CD4-positive, CD25-positive, alpha-beta regulatory T cell (primary cell): ENCODE results near the gene RPH3AL. TPM values are rescaled to one million over a fixed set of nuclear protein-coding genes. Genes with fewer than 3 reads are reported as not detected.
"Not testable (repeated sequence)": the region's sequence is repeated elsewhere in the genome, so short reads cannot be mapped to it uniquely, and the experiment has no call there.

Experiments
- ATAC-seq, 2 donors: fragments of 150-1000 bp; cut with Tn5 transposase; one replicate each; pipeline ENCODE4 v1.10.0; 2021; ENCODE audit warnings: low read depth in 2 of 2, moderate number of reproducible peaks in 2 of 2, moderate library complexity in 1 of 2
- DNase-seq, 3 donors: peaks; one replicate each; pipeline versions ENCODE4 v3.0.0 to v3.0.0-alpha.2; 2012 to 2022; ENCODE audit warnings: mixed read lengths in 1 of 3
- H3K27ac ChIP-seq: one replicate; pipeline ENCODE4 v1.7.0; 2013; ENCODE audit warnings: mild to moderate bottlenecking, low read length; ENCODE audit not compliant: insufficient read depth, poor library complexity, severe bottlenecking
- H3K27me3 ChIP-seq: one replicate; pipeline ENCODE4 v1.7.0; 2013; ENCODE audit warnings: low read length; ENCODE audit not compliant: control insufficient read depth, insufficient read depth
- H3K36me3 ChIP-seq: one replicate; pipeline ENCODE4 v1.7.0; 2013; ENCODE audit warnings: mild to moderate bottlenecking, low read length, moderate library complexity; ENCODE audit not compliant: control insufficient read depth, insufficient read depth
- H3K4me1 ChIP-seq: 2 replicates; pipeline ENCODE4 v1.7.0; 2013; ENCODE audit warnings: mild to moderate bottlenecking, low read length; ENCODE audit not compliant: insufficient read depth, control insufficient read depth, poor library complexity, severe bottlenecking
- H3K4me3 ChIP-seq: one replicate; pipeline ENCODE4 v1.7.0; 2013; ENCODE audit warnings: low read depth, mild to moderate bottlenecking, low read length, moderate library complexity
- H3K9me3 ChIP-seq, 2 experiments: 1 replicate in 1 of 2; 2 replicates in 1 of 2; pipeline ENCODE4 v1.7.0; 2013; ENCODE audit warnings: low read length in 2 of 2, mild to moderate bottlenecking in 1 of 2, moderate library complexity in 1 of 2; ENCODE audit not compliant: control insufficient read depth in 2 of 2
- H3K27ac Mint-ChIP-seq, 3 donors: one replicate each; pipeline ENCODE4 v1.8.0; 2020 to 2022; ENCODE audit warnings: mild to moderate bottlenecking in 3 of 3, mixed read lengths in 3 of 3, moderate library complexity in 2 of 3
- H3K27me3 Mint-ChIP-seq: one replicate; pipeline ENCODE4 v1.8.0; 2022; ENCODE audit warnings: mild to moderate bottlenecking, mixed read lengths
- H3K36me3 Mint-ChIP-seq: one replicate; pipeline ENCODE4 v1.8.0; 2020; ENCODE audit warnings: mixed read lengths
- H3K4me1 Mint-ChIP-seq, 4 donors: one replicate each; pipeline ENCODE4 v1.8.0; 2020 to 2022; ENCODE audit warnings: mixed read lengths in 4 of 4, mild to moderate bottlenecking in 1 of 4
- H3K4me3 Mint-ChIP-seq, 4 donors: one replicate each; pipeline ENCODE4 v1.8.0; 2020 to 2022; ENCODE audit warnings: mild to moderate bottlenecking in 4 of 4, mixed read lengths in 4 of 4, moderate library complexity in 3 of 4
- H3K9me3 Mint-ChIP-seq, 7 donors: one replicate each; pipeline ENCODE4 v1.8.0; 2020 to 2022; ENCODE audit warnings: mixed read lengths in 7 of 7, mild to moderate bottlenecking in 3 of 7, moderate library complexity in 2 of 7
- polyA plus RNA-seq, 4 donors: library from polyadenylated mRNA; unstranded; fragments of 300-500 nt; fragmentation: Illumina TruSeq; gene quantifications; one replicate each; pipeline ENCODE4 v1.2.3, GENCODE V29; 2021
- total RNA-seq: library from RNA; stranded (reverse); gene quantifications from one replicate; pipeline ENCODE4 v1.2.3, GENCODE V29; 2022

RPH3AL gene
- total and polyA plus RNA-seq, 5 donors from 2014 or later = 0.65 to 5.6 (median 3.0) TPM

- no peak overlapping the region for H3K4me3 Mint-ChIP-seq
- H3K27ac ChIP-seq = no peak overlapping the region
- peaks cover 4% of the 10 kb centered on the region for H3K36me3 Mint-ChIP-seq
- peaks cover 13% of the 10 kb centered on the region for H3K27me3 Mint-ChIP-seq
- H3K4me1 Mint-ChIP-seq = peaks cover 6 to 12% (median 8%) of the 10 kb centered on the region in 4 donors
- no peak overlapping the region for H3K4me3 ChIP-seq
- no peak overlapping the region for H3K27ac Mint-ChIP-seq
- no peaks in the 10 kb centered on the region for H3K27me3 ChIP-seq
- H3K4me1 ChIP-seq = no peaks in the 10 kb centered on the region
- H3K36me3 ChIP-seq = no peaks in the 10 kb centered on the region
- H3K9me3 Mint-ChIP-seq = peaks cover 0 to 2% (median 0%) of the 10 kb centered on the region in 7 donors
- DNase-seq = no peak
- ATAC-seq = no peak
- H3K9me3 ChIP-seq = no peaks in the 10 kb centered on the region
These were observed 24.6 kb upstream of the RPH3AL start for GRCh38 chr17:376936-377863.

GRCh38 chr17:373613-374230 is 21.1 kb upstream of the RPH3AL start:
- no peaks in the 10 kb centered on the region for H3K36me3 ChIP-seq
- H3K4me3 Mint-ChIP-seq = no peak overlapping the region
- no peak overlapping the region for H3K27ac ChIP-seq
- peaks cover 7% of the 10 kb centered on the region for H3K27me3 Mint-ChIP-seq
- H3K4me1 ChIP-seq = no peaks in the 10 kb centered on the region
- peaks cover 0 to 4% (median 2%) of the 10 kb centered on the region in 4 donors for H3K4me1 Mint-ChIP-seq
- no peaks in the 10 kb centered on the region for H3K9me3 ChIP-seq
- H3K27ac Mint-ChIP-seq = no peak overlapping the region
- ATAC-seq (no peak), DNase-seq (no peak)
- H3K4me3 ChIP-seq = no peak overlapping the region
- no peaks in the 10 kb centered on the region for H3K27me3 ChIP-seq
- H3K36me3 Mint-ChIP-seq = peaks cover 3% of the 10 kb centered on the region
- H3K9me3 Mint-ChIP-seq = peaks cover 0 to 3% (median under 1%) of the 10 kb centered on the region in 7 donors

GRCh38 chr17:372157-373152 is 19.8 kb upstream of the RPH3AL start:
- no peak overlapping the region for H3K27ac ChIP-seq
- ATAC-seq (no peak), DNase-seq (no peak)
- H3K9me3 ChIP-seq = no peaks in the 10 kb centered on the region
- H3K36me3 ChIP-seq = no peaks in the 10 kb centered on the region
- Mint-ChIP-seq H3K27me3 (peaks cover 7% of the 10 kb centered on the region), H3K4me1 (peaks cover 0 to 6% (median 3%) of the 10 kb centered on the region in 4 donors), H3K36me3 (peaks cover 3% of the 10 kb centered on the region), H3K4me3 (no peak overlapping the region), H3K27ac (peak overlapping the region in 1 of 3 donors; percentile 76), H3K9me3 (peaks cover 0 to 5% (median 2%) of the 10 kb centered on the region in 7 donors)
- no peaks in the 10 kb centered on the region for H3K4me1 ChIP-seq
- H3K4me3 ChIP-seq = no peak overlapping the region
- H3K27me3 ChIP-seq = no peaks in the 10 kb centered on the region

GRCh38 chr17:371583-371982 is 19.0 kb upstream of the RPH3AL start:
- Histone ChIP-seq H3K27me3 (no peaks in the 10 kb centered on the region), H3K36me3 (no peaks in the 10 kb centered on the region), H3K4me1 (no peaks in the 10 kb centered on the region), H3K27ac (no peak overlapping the region), H3K9me3 (no peaks in the 10 kb centered on the region), H3K4me3 (no peak overlapping the region)
- Mint-ChIP-seq H3K36me3 (peaks cover 3% of the 10 kb centered on the region), H3K27ac (no peak overlapping the region), H3K4me1 (peaks cover 0 to 6% (median 5%) of the 10 kb centered on the region in 4 donors), H3K9me3 (peaks cover 0 to 5% (median 2%) of the 10 kb centered on the region in 7 donors), H3K27me3 (peaks cover 7% of the 10 kb centered on the region), H3K4me3 (no peak overlapping the region)
- ATAC-seq (no peak), DNase-seq (no peak)

- not testable (repeated sequence) for H3K9me3 Mint-ChIP-seq, DNase-seq, H3K27ac ChIP-seq, H3K36me3 ChIP-seq, H3K4me3 Mint-ChIP-seq, H3K4me1 ChIP-seq, H3K27me3 ChIP-seq, H3K9me3 ChIP-seq, ATAC-seq, H3K36me3 Mint-ChIP-seq, H3K4me3 ChIP-seq, H3K27ac Mint-ChIP-seq
- Mint-ChIP-seq H3K27me3 (peaks cover 10% of the 10 kb centered on the region), H3K4me1 (peaks cover 0 to 11% (median 10%) of the 10 kb centered on the region in 4 donors)
These were observed 15.0 kb upstream of the RPH3AL start for GRCh38 chr17:367656-368055.

- peak in 1 of 3 donors; percentile 60 for DNase-seq
- not testable (repeated sequence) for H3K36me3 ChIP-seq, H3K27ac ChIP-seq
These were observed 14.3 kb upstream of the RPH3AL start for GRCh38 chr17:366657-367615.

More at GRCh38 chr17:366657-367615, 14.3 kb upstream of the RPH3AL start:
- not testable (repeated sequence) for H3K36me3 Mint-ChIP-seq, H3K27me3 ChIP-seq, H3K9me3 Mint-ChIP-seq, ATAC-seq, H3K4me1 ChIP-seq, H3K9me3 ChIP-seq, H3K4me3 ChIP-seq
- Mint-ChIP-seq H3K27me3 (peaks cover 10% of the 10 kb centered on the region), H3K4me1 (peaks cover 0 to 11% (median 10%) of the 10 kb centered on the region in 4 donors), H3K27ac (peak overlapping the region in 1 of 3 donors; percentile 26), H3K4me3 (peak overlapping the region in 1 of 4 donors; percentile 15)
